SK-N-SH treated with all-trans-retinoic acid at 6 μM for 48 hours (cell line): Measurements from ENCODE around the gene ANXA10.
A peak's percentile ranks its signal among the peaks of the same experiment; 100 is the strongest.

ENCODE experiments used
- ATAC-seq: fragments of 200-7000 bp; cut with Tn5 transposase; 3 replicates; pipeline ENCODE4 v1.9.1; 2020; ENCODE audit warnings: mild to moderate bottlenecking, moderate library complexity
- ARNTL ChIP-seq: fragments of 450-650 bp; formaldehyde crosslinking; IDR thresholded peaks from 2 replicates; pipeline ENCODE4 v1.5.0; 2020; ENCODE audit warnings: low read depth, mild to moderate bottlenecking, moderate library complexity, borderline replicate concordance
- ESRRG ChIP-seq: fragments of 250-450 bp; sonication (Bioruptor Pico); IDR thresholded peaks from 2 replicates; pipeline ENCODE4 v1.6.1; 2021; ENCODE audit warnings: mild to moderate bottlenecking
- GLIS3 ChIP-seq: fragments of 250-450 bp; sonication (Bioruptor Pico); IDR thresholded peaks from 2 replicates; pipeline ENCODE4 v1.5.0; 2020; ENCODE audit warnings: mild to moderate bottlenecking, moderate library complexity
- ISL1 ChIP-seq: fragments of 250-450 bp; sonication (Bioruptor Pico); IDR thresholded peaks from 2 replicates; pipeline ENCODE4 v2.1.2; 2022; ENCODE audit warnings: mild to moderate bottlenecking, moderate library complexity
- PPARA ChIP-seq: fragments of 250-450 bp; sonication (Bioruptor Pico); IDR thresholded peaks from 2 replicates; pipeline ENCODE4 v1.5.0; 2020; ENCODE audit warnings: mild to moderate bottlenecking, borderline replicate concordance
- TCF4 ChIP-seq: fragments of 250-450 bp; sonication (Bioruptor Pico); IDR thresholded peaks from 2 replicates; pipeline ENCODE4 v1.8.0; 2021; ENCODE audit warnings: mild to moderate bottlenecking, moderate library complexity, borderline replicate concordance
- TOX ChIP-seq: fragments of 250-450 bp; sonication (Bioruptor Pico); IDR thresholded peaks from 2 replicates; pipeline ENCODE4 v1.8.0; 2021; ENCODE audit warnings: mild to moderate bottlenecking, moderate library complexity, borderline replicate concordance
- ZC3H10 ChIP-seq: fragments of 250-450 bp; sonication (Bioruptor Pico); IDR thresholded peaks from 2 replicates; pipeline ENCODE4 v1.5.1; 2021; ENCODE audit warnings: mild to moderate bottlenecking, moderate library complexity
- ZFP3 ChIP-seq: fragments of 250-450 bp; sonication (Bioruptor Pico); IDR thresholded peaks from 2 replicates; pipeline ENCODE4 v1.5.0; 2020; ENCODE audit warnings: mild to moderate bottlenecking, moderate library complexity
- ZFP30 ChIP-seq: fragments of 450-650 bp; formaldehyde crosslinking; IDR thresholded peaks from 2 replicates; pipeline ENCODE4 v1.5.0; 2022; ENCODE audit warnings: mild to moderate bottlenecking, moderate library complexity
- ZNF565 ChIP-seq: fragments of 450-650 bp; formaldehyde crosslinking; conservative IDR thresholded peaks from 2 replicates; pipeline ENCODE4 v1.5.0; 2020; ENCODE audit warnings: low read depth, mild to moderate bottlenecking, moderate library complexity
- ZNF70 ChIP-seq: fragments of 450-650 bp; formaldehyde crosslinking; IDR thresholded peaks from 2 replicates; pipeline ENCODE4 v1.5.0; 2020; ENCODE audit warnings: mild to moderate bottlenecking, moderate library complexity
- ZNF8 ChIP-seq: fragments of 450-650 bp; formaldehyde crosslinking; IDR thresholded peaks from 2 replicates; pipeline ENCODE4 v1.5.0; 2020; ENCODE audit warnings: mild to moderate bottlenecking, moderate library complexity
- TF ChIP-seq, protein P1 (sequence below): fragments of 250-450 bp; sonication (Bioruptor Pico); IDR thresholded peaks from 2 replicates; pipeline ENCODE4 v1.8.0; 2020; ENCODE audit warnings: mild to moderate bottlenecking, moderate library complexity, borderline replicate concordance
- TF ChIP-seq, protein P2 (sequence below): fragments of 250-450 bp; sonication (Bioruptor Pico); IDR thresholded peaks from 2 replicates; pipeline ENCODE4 v1.5.1; 2020; ENCODE audit warnings: low read depth, mild to moderate bottlenecking, moderate library complexity
- TF ChIP-seq, protein P3 (sequence below): fragments of 250-450 bp; sonication (Bioruptor Pico); IDR thresholded peaks from 2 replicates; pipeline ENCODE4 v1.5.1; 2021; ENCODE audit warnings: mild to moderate bottlenecking, moderate library complexity
- TF ChIP-seq, protein P4 (sequence below): fragments of 250-450 bp; sonication (Bioruptor Pico); IDR thresholded peaks from 2 replicates; pipeline ENCODE4 v1.5.0; 2020; ENCODE audit warnings: mild to moderate bottlenecking, moderate library complexity
- TF ChIP-seq, protein P5 (sequence below): fragments of 250-450 bp; sonication (Bioruptor Pico); IDR thresholded peaks from 2 replicates; pipeline ENCODE4 v1.8.0; 2021; ENCODE audit warnings: low read depth, mild to moderate bottlenecking, moderate library complexity, borderline replicate concordance

ANXA10 gene

DNA sequence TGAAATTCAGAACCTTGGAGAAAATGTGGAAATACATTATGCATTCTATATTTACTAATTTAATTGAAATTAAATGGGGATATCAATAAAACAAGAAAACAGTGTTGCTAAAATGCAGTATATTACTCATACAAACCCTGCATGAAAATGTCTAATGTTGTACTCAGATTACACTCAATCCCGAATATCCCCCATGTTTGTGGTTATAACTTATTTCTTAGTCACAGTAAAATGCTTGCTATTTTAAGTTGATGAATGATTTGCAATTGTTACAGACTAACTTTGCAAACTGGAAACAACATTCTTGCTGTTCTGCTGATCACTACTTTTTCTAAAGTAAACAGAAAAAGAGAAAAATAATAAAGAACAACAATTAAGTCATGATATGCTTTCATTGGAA, 33.1 kb upstream of the ANXA10 start:
- TF ChIP-seq, protein P1, sequence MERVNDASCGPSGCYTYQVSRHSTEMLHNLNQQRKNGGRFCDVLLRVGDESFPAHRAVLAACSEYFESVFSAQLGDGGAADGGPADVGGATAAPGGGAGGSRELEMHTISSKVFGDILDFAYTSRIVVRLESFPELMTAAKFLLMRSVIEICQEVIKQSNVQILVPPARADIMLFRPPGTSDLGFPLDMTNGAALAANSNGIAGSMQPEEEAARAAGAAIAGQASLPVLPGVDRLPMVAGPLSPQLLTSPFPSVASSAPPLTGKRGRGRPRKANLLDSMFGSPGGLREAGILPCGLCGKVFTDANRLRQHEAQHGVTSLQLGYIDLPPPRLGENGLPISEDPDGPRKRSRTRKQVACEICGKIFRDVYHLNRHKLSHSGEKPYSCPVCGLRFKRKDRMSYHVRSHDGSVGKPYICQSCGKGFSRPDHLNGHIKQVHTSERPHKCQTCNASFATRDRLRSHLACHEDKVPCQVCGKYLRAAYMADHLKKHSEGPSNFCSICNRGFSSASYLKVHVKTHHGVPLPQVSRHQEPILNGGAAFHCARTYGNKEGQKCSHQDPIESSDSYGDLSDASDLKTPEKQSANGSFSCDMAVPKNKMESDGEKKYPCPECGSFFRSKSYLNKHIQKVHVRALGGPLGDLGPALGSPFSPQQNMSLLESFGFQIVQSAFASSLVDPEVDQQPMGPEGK (CRISPR knock-in tag), result no peak
- no peak for TF ChIP-seq ZNF70 (CRISPR knock-in tag)
- TF ChIP-seq, protein P2, sequence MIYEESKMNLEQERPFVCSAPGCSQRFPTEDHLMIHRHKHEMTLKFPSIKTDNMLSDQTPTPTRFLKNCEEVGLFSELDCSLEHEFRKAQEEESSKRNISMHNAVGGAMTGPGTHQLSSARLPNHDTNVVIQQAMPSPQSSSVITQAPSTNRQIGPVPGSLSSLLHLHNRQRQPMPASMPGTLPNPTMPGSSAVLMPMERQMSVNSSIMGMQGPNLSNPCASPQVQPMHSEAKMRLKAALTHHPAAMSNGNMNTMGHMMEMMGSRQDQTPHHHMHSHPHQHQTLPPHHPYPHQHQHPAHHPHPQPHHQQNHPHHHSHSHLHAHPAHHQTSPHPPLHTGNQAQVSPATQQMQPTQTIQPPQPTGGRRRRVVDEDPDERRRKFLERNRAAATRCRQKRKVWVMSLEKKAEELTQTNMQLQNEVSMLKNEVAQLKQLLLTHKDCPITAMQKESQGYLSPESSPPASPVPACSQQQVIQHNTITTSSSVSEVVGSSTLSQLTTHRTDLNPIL, result no peak
- no peak for TF ChIP-seq ZNF8 (CRISPR knock-in tag)
- TF ChIP-seq GLIS3 (CRISPR knock-in tag), result no peak
- no peak for TF ChIP-seq ARNTL (CRISPR knock-in tag)
- no peak for TF ChIP-seq ESRRG (CRISPR knock-in tag)
- TF ChIP-seq ZFP3, result no peak
- no peak for TF ChIP-seq ISL1 (CRISPR knock-in tag)
- no peak for TF ChIP-seq ZC3H10 (CRISPR knock-in tag)
- TF ChIP-seq, protein P3, sequence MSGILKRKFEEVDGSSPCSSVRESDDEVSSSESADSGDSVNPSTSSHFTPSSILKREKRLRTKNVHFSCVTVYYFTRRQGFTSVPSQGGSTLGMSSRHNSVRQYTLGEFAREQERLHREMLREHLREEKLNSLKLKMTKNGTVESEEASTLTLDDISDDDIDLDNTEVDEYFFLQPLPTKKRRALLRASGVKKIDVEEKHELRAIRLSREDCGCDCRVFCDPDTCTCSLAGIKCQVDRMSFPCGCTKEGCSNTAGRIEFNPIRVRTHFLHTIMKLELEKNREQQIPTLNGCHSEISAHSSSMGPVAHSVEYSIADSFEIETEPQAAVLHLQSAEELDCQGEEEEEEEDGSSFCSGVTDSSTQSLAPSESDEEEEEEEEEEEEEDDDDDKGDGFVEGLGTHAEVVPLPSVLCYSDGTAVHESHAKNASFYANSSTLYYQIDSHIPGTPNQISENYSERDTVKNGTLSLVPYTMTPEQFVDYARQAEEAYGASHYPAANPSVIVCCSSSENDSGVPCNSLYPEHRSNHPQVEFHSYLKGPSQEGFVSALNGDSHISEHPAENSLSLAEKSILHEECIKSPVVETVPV (CRISPR knock-in tag), result no peak
- TF ChIP-seq, protein P4, sequence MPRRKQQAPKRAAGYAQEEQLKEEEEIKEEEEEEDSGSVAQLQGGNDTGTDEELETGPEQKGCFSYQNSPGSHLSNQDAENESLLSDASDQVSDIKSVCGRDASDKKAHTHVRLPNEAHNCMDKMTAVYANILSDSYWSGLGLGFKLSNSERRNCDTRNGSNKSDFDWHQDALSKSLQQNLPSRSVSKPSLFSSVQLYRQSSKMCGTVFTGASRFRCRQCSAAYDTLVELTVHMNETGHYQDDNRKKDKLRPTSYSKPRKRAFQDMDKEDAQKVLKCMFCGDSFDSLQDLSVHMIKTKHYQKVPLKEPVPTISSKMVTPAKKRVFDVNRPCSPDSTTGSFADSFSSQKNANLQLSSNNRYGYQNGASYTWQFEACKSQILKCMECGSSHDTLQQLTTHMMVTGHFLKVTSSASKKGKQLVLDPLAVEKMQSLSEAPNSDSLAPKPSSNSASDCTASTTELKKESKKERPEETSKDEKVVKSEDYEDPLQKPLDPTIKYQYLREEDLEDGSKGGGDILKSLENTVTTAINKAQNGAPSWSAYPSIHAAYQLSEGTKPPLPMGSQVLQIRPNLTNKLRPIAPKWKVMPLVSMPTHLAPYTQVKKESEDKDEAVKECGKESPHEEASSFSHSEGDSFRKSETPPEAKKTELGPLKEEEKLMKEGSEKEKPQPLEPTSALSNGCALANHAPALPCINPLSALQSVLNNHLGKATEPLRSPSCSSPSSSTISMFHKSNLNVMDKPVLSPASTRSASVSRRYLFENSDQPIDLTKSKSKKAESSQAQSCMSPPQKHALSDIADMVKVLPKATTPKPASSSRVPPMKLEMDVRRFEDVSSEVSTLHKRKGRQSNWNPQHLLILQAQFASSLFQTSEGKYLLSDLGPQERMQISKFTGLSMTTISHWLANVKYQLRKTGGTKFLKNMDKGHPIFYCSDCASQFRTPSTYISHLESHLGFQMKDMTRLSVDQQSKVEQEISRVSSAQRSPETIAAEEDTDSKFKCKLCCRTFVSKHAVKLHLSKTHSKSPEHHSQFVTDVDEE (CRISPR knock-in tag), result no peak
- no peak for TF ChIP-seq ZNF565 (CRISPR knock-in tag)
- no peak for TF ChIP-seq PPARA (CRISPR knock-in tag)
- ATAC-seq, result peak; percentile 78

DNA sequence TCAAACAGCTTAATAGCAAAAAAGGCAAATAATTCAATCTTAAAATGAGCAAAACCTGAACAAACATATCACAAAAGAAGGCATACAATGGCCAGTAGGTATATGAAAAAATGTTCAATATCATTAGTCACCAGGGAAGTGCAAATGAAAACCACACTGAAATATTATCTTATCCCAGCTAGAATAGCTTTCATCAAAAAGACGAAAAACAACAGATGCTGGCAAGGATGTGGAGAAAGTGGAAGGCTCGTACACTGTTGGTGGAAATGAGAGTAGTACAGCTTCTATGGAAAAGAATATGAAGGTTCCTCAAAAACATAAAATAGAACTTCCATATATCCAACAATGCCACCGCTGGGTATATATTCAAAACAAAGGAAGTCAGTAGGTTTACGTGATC, 29.3 kb upstream of the ANXA10 start:
- ATAC-seq, result no peak
- TF ChIP-seq, protein P4 (CRISPR knock-in tag), result no peak
- TF ChIP-seq TOX (CRISPR knock-in tag), result no peak
- TF ChIP-seq GLIS3 (CRISPR knock-in tag), result no peak
- no peak for TF ChIP-seq ZFP30
- no peak for TF ChIP-seq ISL1 (CRISPR knock-in tag)
- no peak for TF ChIP-seq TCF4 (CRISPR knock-in tag)

DNA sequence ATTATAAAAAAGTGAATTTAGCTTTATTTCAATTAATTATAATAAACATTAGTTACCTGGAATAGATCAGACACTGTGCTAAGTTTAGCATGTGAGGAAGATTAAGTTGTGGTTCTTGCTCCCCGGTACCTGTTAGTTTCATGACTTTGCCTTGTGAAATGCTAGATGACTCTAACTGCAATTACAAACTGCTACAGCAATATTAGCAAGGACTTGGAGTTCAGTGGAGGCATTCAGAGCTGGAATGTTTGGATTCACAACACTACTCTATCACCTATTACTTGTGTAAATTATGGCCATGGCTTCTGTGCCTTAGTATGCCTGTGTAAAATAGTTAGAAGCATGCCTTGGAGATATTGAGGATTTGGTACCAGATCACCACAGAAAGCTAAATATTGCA, 21.4 kb upstream of the ANXA10 start:
- no peak for ATAC-seq
- TF ChIP-seq, protein P1 (CRISPR knock-in tag), result no peak
- no peak for TF ChIP-seq ZFP30
- no peak for TF ChIP-seq PPARA (CRISPR knock-in tag)
- TF ChIP-seq, protein P5, sequence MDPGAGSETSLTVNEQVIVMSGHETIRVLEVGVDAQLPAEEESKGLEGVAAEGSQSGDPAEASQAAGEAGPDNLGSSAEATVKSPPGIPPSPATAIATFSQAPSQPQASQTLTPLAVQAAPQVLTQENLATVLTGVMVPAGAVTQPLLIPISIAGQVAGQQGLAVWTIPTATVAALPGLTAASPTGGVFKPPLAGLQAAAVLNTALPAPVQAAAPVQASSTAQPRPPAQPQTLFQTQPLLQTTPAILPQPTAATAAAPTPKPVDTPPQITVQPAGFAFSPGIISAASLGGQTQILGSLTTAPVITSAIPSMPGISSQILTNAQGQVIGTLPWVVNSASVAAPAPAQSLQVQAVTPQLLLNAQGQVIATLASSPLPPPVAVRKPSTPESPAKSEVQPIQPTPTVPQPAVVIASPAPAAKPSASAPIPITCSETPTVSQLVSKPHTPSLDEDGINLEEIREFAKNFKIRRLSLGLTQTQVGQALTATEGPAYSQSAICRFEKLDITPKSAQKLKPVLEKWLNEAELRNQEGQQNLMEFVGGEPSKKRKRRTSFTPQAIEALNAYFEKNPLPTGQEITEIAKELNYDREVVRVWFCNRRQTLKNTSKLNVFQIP, result no peak
